ENCODE results near the gene LMAN2. TPM values are rescaled to one million over a fixed set of nuclear protein-coding genes. Genes with fewer than 3 reads are reported as not detected.

LMAN2 gene
- total RNA-seq, 1 experiment from 2014 or later = 106 TPM

GRCh38 chr5:177334155-177334551 lies 17.3 kb downstream of the LMAN2 start:
- Histone ChIP-seq H3K9me3 (ENCODE audit: control insufficient read depth, low read depth, low read length) (no peaks in the 10 kb centered on the region), H4K91ac (ENCODE audit: insufficient read length, low read depth, low read length) (no peak overlapping the region), H3T11ph (ENCODE audit: low read length) (no peak overlapping the region), H3K14ac (ENCODE audit: insufficient read depth, low read length) (no peak overlapping the region), H2AFZ (ENCODE audit: low read length) (no peak overlapping the region), H2BK5ac (ENCODE audit: insufficient read length, low read length) (no peak overlapping the region), H3K79me2 (ENCODE audit: insufficient read depth, low read length) (no peaks in the 10 kb centered on the region), H4K8ac (replicated peaks; ENCODE audit: insufficient read length, low read depth, low read length) (no peak overlapping the region), H4K20me1 (ENCODE audit: control insufficient read depth, insufficient read depth, insufficient read length) (no peaks in the 10 kb centered on the region), H3K4ac (ENCODE audit: low read depth, low read length) (no peak overlapping the region), H3K4me1 (ENCODE audit: insufficient read depth, low read length) (peaks cover under 1% of the 10 kb centered on the region; the same call in 1 of the 2 replicates), H2BK120ac (ENCODE audit: low read depth, low read length, poor library complexity, severe bottlenecking) (no peak overlapping the region), H2BK15ac (ENCODE audit: low read depth, low read length) (no peak overlapping the region), H2AK5ac (ENCODE audit: insufficient read length, low read length) (no peak overlapping the region), H3K23ac (ENCODE audit: insufficient read length, low read depth, low read length) (no peak overlapping the region), H3K79me1 (ENCODE audit: insufficient read depth, low read depth, low read length, poor library complexity, severe bottlenecking) (no peaks in the 10 kb centered on the region), H3K18ac (ENCODE audit: insufficient read length, low read depth, low read length) (no peak overlapping the region), H4K5ac (ENCODE audit: insufficient read length, low read depth, low read length) (no peak overlapping the region), H2BK20ac (ENCODE audit: low read depth, low read length, poor library complexity, severe bottlenecking) (no peak overlapping the region), H3K56ac (ENCODE audit: insufficient read length, low read depth, low read length) (no peak overlapping the region), H3K9ac (ENCODE audit: extremely low read depth, insufficient read length, low read length) (no peak overlapping the region), H3K27ac (ENCODE audit: insufficient read length, low read depth, low read length) (no peak overlapping the region), H3K23me2 (ENCODE audit: insufficient read length, low read depth, low read length, poor library complexity, severe bottlenecking) (no peaks in the 10 kb centered on the region), H2BK12ac (ENCODE audit: insufficient read length, low read depth, low read length) (no peak overlapping the region), H3K4me2 (ENCODE audit: insufficient read depth, insufficient read length, low read length) (no peak overlapping the region), H3K27me3 (ENCODE audit: insufficient read depth, low read length) (no peaks in the 10 kb centered on the region)
- Mint-ChIP-seq H3K27me3 (ENCODE audit: low read depth) (no peaks in the 10 kb centered on the region; the same call in 1 of the 2 replicates), H3K9me3 (no peaks in the 10 kb centered on the region), H3K4me1 (peaks cover 9 to 15% of the 10 kb centered on the region in 2 experiments), H3K4me3 (no peak overlapping the region), H3K36me3 (ENCODE audit: insufficient read depth in 1 of 3, low read depth in 3 of 3) (peaks cover 16 to 78% (median 62%) of the 10 kb centered on the region in 3 experiments; a peak in 6 of 7 replicates), H3K27ac (peak overlapping the region in 1 of 3 experiments; percentile 84; a peak in 2 of 7 replicates)
- DNase-seq = no peak
- no CpG with 5 or more reads among the region's 15 CpGs for WGBS (ENCODE audit: extremely low coverage, insufficient read length, low lambda C conversion rate)
- TF ChIP-seq CTCF (conservative IDR thresholded peaks at IDR 0.05) = no peak
